GM10847 (cell line): Measurements from ENCODE around the gene QRFP.

Experiments used
- POLR2A ChIP-seq: IDR thresholded peaks from 2 replicates; pipeline ENCODE4 v1.6.1; 2011; ENCODE audit not compliant: insufficient read length; ENCODE audit errors: extremely low read depth

Gene QRFP

GRCh38 chr9:130936285-130937117, 39.9 kb upstream of the QRFP start:
- no peak for TF ChIP-seq POLR2A

- no peak for TF ChIP-seq POLR2A
These were observed 39.1 kb upstream of the QRFP start for GRCh38 chr9:130935648-130936271.

- no peak for TF ChIP-seq POLR2A
These were observed 38.4 kb upstream of the QRFP start for GRCh38 chr9:130934702-130935647.

- TF ChIP-seq POLR2A = no peak
These were observed 37.6 kb upstream of the QRFP start for GRCh38 chr9:130934246-130934645.

GRCh38 chr9:130933114-130934046, 36.8 kb upstream of the QRFP start:
- TF ChIP-seq POLR2A = no peak

- no peak for TF ChIP-seq POLR2A
These were observed 35.9 kb upstream of the QRFP start for GRCh38 chr9:130932255-130933079.

- no peak for TF ChIP-seq POLR2A
These were observed 35.1 kb upstream of the QRFP start for GRCh38 chr9:130931508-130932254.

GRCh38 chr9:130930804-130931349, 34.3 kb upstream of the QRFP start:
- TF ChIP-seq POLR2A = no peak

GRCh38 chr9:130930132-130930803, 33.7 kb upstream of the QRFP start:
- TF ChIP-seq POLR2A = no peak

- TF ChIP-seq POLR2A = no peak
These were observed 33.0 kb upstream of the QRFP start for GRCh38 chr9:130929571-130930038.

GRCh38 chr9:130927995-130928900, 31.6 kb upstream of the QRFP start:
- TF ChIP-seq POLR2A = no peak
